ENCODE data around the gene EIPR1. TPM values are rescaled to one million over a fixed set of nuclear protein-coding genes. Genes with fewer than 3 reads are reported as not detected.

The EIPR1 gene
- total and polyA plus RNA-seq, 10 of the 15 experiments (the other 5 are each of a cell fraction or from before 2014, with no cell fraction given), result 23.6 to 61.2 (median 42.2) TPM

DNA sequence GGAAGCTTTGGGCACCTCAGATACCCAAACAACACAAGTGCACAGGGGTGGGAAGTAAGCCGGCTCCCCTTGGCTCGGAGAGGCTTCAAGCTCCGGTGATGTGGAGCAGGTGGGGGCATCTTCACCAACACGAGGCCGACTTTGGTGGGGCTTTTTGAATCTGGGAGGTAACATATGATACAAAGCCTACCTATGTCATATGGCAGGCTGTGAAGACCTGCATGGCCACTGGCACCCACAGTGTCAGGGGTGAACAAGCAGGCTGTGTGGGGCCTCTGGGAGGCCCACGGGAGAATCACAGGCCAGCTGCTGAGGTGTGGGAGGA lies 109.0 kb downstream of the EIPR1 start (continued):
- no peak for TF ChIP-seq PRDM15 (CRISPR knock-in tag; IDR thresholded peaks at IDR 0.05)
- TF ChIP-seq MYB (IDR thresholded peaks at IDR 0.05; ENCODE audit: borderline replicate concordance, low read depth, low read length), result no peak
- TF ChIP-seq, protein P1, sequence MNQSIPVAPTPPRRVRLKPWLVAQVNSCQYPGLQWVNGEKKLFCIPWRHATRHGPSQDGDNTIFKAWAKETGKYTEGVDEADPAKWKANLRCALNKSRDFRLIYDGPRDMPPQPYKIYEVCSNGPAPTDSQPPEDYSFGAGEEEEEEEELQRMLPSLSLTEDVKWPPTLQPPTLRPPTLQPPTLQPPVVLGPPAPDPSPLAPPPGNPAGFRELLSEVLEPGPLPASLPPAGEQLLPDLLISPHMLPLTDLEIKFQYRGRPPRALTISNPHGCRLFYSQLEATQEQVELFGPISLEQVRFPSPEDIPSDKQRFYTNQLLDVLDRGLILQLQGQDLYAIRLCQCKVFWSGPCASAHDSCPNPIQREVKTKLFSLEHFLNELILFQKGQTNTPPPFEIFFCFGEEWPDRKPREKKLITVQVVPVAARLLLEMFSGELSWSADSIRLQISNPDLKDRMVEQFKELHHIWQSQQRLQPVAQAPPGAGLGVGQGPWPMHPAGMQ (IDR thresholded peaks at IDR 0.05; ENCODE audit: borderline replicate concordance), result no peak
- no peak for TF ChIP-seq MTA2 (IDR thresholded peaks at IDR 0.05; ENCODE audit: low read depth)
- TF ChIP-seq IKZF2 (IDR thresholded peaks at IDR 0.05), result no peak

DNA sequence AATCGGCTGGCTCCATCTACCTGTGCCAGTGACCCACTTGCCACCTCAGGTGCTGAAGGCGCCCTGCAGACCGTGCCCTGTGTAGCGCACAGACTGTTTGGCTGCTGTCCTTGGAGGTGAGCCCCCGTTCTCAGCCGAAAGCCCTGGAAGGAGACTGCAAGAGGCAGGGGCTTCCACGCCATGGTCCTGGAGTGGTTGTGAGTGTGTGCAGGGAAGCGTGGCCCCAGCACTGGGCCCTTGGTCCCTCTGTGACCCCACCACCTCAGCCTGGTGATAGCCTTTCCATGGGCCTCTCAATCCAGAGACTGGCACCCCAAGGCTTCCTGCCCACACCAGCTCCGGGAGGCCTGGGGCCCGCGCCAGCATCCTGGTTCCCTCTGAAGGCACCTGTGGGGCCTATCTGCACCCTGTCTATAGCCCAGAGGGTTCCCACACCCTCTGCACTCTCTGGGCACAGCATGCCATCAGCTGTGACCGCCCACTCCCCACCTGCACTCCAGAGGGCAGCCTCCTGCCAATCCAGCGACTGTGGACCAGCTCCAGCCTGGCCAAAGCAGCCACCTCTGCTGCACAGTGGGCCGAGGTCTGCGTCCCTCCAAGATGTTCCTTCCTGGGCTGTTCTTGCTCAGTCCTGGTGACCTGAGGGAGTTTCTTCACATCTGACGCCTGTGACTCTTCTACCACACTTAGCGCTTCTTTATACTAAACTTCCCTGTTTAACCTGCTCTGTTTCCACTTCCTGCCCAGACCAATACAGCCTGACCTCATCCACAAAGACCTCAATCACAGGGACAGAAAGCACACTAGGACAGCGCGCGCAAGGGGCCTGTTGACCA lies 109.5 kb downstream of the EIPR1 start:
- no peak overlapping the region for H3K4me3 ChIP-seq
- ChIA-PET RAD21 (ENCODE audit: unreplicated experiment) (no interaction called here), SMC1A (ENCODE audit: uncharacterized antibody, unreplicated experiment) (no interaction called here), CTCF (no interaction called here), POLR2A (no interaction called here)
- no peak overlapping the region for H3K27ac ChIP-seq (ENCODE audit: control insufficient read depth, insufficient read depth)
- H2AFZ ChIP-seq (ENCODE audit: control insufficient read depth, low read depth, low read length), result no peak overlapping the region
- ATAC-seq (no peak), FAIRE-seq (no peak), DNase-seq (ENCODE audit: low read depth, low spot score) (no peak)
- H3K36me3 ChIP-seq (ENCODE audit: control insufficient read depth in 2 of 2, insufficient read depth in 2 of 2, low read length in 1 of 2), result peaks cover 0 to 5% of the 10 kb centered on the region in 2 experiments; a peak in 2 of 4 replicates
- no peaks in the 10 kb centered on the region for H4K20me1 ChIP-seq (ENCODE audit: control insufficient read depth, insufficient read depth)
- no peak overlapping the region for H3K4me2 ChIP-seq (ENCODE audit: control insufficient read depth, insufficient read depth)
- intact Hi-C loops (cut with micrococcal nuclease; ENCODE audit: unreplicated experiment) (no loop called here), in situ Hi-C loops (cut with MboI) (no loop called here)
- TF ChIP-seq POLR2A (IDR thresholded peaks at IDR 0.05; ENCODE audit: low read depth, low read length), result peak; percentile 23; the same call in 1 of the 2 replicates
- TF ChIP-seq, protein P2, sequence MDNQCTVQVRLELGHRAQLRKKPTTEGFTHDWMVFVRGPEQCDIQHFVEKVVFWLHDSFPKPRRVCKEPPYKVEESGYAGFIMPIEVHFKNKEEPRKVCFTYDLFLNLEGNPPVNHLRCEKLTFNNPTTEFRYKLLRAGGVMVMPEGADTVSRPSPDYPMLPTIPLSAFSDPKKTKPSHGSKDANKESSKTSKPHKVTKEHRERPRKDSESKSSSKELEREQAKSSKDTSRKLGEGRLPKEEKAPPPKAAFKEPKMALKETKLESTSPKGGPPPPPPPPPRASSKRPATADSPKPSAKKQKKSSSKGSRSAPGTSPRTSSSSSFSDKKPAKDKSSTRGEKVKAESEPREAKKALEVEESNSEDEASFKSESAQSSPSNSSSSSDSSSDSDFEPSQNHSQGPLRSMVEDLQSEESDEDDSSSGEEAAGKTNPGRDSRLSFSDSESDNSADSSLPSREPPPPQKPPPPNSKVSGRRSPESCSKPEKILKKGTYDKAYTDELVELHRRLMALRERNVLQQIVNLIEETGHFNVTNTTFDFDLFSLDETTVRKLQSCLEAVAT (IDR thresholded peaks at IDR 0.05), result no peak
- no peaks in the 10 kb centered on the region for H3K9me3 ChIP-seq (replicated peaks; ENCODE audit: control insufficient read depth, insufficient read depth, low read length)
- no peak overlapping the region for H3K9ac ChIP-seq (ENCODE audit: control insufficient read depth, insufficient read depth, low read length)
- no peaks in the 10 kb centered on the region for H3K79me2 ChIP-seq (ENCODE audit: control insufficient read depth, insufficient read depth, low read length)
- H3K27me3 ChIP-seq (replicated peaks in 1 of 2; ENCODE audit: control insufficient read depth in 2 of 2, insufficient read depth in 2 of 2, low read length in 1 of 2), result no peaks in the 10 kb centered on the region
- no peaks in the 10 kb centered on the region for H3K4me1 ChIP-seq (ENCODE audit: control insufficient read depth, insufficient read depth, low read length)
- 93% methylated on average over 20 of the region's 20 CpGs for WGBS (ENCODE audit: insufficient coverage, insufficient replicate concordance, low lambda C conversion rate, missing lambda C conversion rate)
- no TSS peak for BruUV-seq (replicated peaks)
